Amniotic stem cell (primary cell): ENCODE results near the gene PYGM.

Experiments
- DNase-seq: peaks from one replicate; lab custom pipeline; 2025; lab: John Stamatoyannopoulos, UW

Gene PYGM

DNA sequence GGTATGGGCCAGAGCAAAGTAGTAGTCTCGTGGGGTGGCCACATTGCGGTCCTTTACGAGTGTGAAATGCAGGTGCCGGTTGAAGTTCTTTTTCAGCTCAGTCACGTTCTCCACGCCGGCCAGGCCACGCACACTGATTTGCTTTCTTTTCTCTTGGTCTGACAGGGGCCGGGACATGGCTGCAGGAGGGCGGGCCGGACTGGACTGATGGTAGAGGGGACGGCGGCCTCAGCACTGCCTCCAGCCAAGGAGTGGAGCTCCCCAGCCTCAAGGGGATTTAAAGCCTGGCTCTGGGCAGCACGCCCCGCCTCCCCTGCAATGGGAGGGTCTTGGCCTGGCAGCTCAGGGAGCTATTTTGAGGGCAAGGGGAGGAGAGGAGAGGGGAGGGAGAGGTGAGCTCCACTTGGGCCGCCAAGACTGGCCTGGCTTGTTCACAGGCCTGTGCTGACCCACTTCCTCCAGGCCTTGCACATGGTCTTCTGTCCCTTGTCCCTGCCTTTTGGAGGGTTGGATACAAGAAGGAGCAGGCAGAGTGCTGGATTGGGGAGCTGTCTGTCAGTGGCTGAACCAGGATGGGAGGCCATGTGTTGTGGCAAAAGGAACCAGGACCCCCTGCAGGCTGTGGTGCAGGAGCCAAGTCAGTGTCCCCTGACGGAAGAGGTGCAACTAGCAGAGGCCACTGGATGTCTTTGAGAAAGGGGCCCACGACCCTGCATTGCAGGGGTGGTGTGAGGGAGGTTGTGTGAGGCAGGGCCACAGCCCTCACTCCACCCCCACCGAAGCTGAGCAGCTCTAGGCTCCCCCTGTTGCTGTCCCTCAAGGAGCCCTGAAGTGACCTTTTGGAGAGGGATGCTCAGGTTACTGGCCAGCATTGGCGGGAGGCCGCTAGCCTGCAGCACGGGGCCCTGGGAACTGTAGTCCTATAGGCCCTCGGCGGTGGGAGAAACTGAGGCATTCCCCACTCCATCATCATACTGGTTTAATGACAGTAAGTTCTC is at the start of gene PYGM:
PYGM (minus strand) TSS at position 253 of the 998 bp plus-strand sequence; CDS start at position 177, 76 bp downstream.
- DNase-seq, result no peak

DNA sequence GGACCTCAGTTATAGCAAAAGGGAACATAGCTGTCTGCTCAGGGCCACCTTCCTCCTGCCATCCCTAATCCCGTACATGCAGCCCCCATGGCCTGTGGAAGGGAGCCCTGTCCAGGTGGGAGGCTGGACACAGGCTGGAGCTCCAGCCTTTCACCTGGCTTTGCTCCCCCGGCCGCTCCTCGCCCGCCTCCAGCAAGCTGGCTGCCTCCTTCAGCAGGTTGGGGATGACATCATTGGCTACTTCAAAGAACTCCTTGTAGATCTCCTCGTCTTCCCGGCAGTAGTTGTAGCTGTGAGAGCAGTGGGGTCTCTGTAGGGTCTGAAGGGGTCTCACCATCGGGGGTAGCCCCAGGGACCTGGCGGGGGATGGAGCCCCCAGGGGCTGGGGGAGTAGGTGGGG is 45.7 kb upstream of the PYGM start:
- DNase-seq, result no peak

DNA sequence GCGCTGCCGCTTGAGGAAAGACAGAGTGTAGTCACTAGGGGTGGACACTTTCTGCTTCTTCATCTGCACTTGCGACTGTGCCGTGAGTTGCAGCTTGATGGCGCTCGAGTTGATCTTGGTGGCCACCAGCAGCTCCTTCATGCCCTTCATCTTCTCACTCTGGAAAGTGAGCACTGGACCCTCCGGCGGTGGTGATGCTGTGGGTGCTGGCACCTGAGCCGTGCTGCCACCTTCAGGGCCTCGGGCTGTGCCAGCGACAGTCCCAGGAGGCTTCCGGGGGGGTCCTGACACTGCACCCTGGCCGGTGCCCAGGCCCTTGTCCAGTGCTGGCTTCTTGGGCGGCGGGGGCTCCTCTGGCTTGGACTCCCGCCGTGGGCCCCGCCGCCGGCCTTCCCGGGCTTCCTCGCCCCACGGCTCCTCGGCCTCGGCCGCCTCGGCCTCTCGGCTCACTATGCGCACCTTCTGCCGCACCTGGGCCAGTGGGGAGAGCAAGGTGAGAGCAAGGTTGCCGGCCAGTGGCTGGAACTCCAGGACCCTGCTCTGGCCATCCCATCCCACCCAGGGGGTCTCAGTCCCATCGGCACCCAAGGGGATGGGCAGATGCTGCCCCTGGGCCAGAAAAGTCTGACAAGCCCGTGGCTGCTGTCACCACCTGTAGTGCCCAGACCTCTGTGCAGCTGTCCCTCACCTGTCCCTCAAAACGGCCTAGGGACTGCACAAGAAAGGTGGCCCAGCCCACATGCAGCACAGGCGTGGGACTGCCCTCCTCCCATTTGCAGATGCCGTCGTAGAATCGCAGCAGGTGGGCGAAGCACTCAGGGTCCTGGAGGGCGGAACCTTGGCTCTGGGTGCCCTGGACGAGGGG is 44.8 kb upstream of the PYGM start:
- DNase-seq, result no peak

DNA sequence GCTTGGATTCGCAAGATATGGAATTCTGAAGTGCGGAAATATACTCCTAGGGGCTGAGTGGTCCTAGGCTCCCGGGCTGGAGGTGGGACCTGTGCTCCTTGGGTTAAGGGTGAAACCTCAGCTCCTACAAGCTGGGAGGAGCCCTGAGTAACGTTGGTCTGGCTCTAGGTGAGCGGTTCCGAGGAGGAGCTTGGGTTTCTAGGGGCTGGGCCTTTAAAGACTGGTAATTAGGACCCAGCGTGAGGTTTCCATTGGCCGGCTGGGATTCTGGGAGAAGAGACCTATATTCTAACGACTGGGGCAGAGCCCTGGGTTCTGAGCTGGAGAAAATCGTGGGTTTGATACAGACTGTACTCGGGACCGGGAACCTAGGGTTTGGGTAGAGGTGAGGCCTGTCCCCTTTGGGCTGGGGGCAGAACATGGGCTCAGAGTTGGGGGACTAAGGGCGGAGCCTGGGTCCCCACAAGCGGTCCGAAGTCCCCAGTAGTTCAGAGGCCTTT is 44.1 kb upstream of the PYGM start:
- no peak for DNase-seq

DNA sequence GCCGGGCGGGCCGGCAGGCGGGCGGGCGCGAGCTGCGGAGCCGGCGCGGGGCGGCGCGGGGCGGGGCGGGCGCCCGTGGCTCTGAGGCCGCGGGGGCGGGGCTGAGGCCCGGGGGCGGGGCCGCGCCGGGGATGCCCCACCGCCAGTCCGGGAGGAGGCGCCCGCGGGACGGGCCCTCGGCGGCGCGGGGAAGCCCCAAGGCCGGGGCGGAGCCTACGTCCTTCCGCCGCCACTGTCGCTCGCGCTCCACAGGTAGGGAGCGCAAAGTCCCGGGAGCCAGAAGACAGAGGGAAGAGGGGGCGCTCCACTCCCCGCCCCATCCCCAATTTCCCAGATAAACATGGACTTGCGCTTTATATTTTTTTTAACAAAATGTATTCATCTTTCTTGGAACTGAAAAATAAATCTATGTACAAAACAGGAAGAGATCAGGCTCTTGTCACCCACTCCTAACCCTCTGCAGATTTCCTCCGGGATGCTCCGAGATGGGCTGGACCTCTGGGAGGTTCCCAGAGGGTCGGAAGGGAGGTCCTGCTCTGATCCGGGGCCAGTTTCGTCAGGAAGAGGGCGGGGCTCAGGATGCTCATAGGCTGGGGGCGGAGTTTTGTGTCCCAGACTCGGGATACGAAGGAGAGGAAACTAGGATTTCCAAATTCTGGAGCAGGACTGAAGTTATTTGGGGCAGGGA is 43.5 kb upstream of the PYGM start, which contains the start of gene MAP4K2:
MAP4K2 (minus strand) TSS at position 57 of the 688 bp plus-strand sequence. CDS start 65 bp downstream, outside the sequence.
- peak; percentile 87 for DNase-seq

DNA sequence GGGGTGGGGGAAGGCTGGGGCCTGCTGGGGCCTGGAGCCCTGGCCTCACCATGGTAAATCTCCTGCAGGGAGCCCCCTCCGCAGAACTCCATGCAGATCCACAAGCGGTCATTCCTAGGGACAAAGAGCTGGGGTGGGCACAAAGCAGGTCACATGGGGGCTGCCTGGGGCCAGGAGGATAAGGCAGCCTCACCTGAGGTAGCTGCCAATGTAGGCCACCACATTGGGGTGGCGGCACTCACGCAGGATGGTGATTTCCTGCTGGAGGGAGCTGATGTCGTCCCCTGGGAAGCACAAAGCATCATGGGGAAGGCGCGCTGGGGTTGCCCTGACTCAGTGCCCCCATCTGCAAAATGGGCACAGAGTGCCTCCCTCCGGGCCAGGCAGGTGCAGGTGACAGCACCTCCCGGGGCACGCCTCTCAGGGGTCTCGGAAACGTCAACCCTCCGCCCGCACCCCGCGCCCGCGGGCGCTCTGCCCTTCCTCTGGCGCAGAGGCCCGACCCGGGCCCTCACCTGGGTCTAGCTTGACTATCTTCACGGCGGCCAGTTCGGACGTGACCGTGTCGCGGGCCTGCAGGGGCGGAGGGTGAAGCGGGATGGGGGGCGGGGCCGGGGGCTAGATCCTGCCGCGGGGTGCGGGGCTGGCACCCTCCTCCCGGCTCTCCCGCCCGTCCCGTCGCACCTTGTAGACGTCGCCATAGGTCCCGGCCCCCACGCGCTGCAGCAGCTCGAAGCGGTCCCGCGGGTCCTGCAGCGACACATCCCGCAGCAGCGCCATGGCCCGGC is 42.8 kb upstream of the PYGM start:
- no peak for DNase-seq

DNA sequence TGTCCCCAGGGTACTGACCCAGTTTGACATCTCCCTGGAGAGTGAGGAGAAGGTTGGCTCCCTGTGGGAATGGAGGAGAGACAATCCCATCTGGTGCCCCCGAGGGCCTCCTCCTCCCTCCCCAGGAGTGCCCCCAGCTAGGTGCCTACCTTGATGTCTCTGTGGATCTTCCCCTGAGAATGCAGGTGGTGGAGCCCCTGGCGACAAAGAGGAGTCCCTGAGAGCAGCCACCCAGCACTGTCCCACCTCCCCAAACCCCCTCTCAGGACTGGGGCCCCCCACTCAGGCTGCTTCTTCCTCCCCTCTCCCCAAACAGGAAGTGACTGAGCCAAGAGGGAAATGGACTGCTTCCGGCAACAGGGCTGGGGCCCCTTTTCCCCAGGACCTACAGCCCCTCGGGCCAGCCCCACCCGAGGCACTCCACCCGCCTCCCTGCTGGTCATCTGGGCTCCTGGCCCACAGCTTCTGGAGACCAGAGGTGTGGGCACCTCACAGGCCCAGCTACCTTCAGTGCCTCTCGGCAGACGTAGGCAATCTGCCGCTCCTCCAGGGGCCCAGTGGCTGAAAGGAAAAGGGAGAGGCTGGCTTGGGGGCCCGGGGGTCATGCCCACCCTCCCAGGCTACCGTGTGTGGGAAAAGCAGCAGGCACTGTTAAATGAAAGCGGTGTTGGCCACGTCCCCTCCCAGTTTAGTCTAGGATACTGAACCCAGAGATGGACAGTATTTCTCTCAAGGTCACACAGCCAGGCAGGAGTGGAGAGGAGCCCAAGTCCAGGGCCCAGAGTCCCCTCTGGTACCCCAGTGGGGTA is 42.0 kb upstream of the PYGM start:
- no peak for DNase-seq

DNA sequence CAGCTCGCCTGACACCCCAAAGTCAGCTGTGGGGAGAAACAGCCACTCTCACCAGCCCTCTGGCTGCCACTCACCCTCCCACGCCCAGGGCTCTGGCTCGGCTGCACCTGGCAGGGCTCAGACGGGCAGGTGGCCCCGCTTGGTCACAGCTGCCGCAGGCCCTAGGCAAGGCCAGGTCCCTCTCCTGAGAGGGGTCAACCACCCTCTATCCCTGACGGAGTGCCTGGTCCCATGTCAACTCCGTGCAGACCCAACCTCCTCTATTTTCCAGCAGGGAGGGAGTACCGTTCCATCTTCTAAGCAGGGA is 41.3 kb upstream of the PYGM start:
- DNase-seq, result no peak

DNA sequence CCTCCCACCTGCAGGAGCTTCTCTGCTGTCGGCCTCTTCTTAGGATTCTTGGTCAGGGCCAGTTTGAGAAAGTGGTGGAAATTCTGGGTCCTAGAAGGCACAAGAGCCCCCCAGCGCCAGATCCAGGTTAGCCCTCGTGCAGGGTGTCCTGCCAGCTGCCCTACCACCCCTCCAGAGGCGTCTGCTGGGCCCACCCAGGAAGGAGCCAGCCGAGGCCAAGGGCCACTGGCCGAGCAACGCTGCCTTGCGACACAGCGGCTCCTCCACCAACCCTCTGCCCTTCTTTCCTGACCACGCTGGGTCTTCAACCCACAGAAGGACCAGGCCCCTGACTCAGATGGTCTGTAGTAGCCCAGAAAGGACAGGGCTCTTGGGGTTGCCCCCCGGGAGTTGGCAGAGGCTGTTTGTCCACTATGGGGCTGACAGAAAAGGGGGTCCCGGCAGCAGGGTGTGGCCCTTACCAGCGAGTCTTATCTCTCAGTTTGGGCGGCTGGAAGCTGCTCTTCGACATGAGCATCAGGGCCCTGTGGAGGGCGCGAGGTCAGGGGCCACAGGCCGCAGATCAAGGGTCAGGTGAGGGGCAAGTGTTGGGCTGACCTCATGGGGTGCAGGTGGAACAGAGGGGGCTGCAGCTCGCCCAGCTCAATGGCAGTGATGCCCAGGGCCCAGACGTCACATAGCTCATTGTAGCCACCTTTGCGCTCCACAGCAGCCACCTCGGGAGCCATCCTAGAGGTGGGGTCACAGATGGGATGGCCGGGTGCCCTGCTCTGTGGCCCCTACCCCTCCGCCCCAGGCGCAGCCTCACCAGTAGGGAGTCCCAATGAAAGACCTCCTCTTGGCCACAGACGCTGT is 40.8 kb upstream of the PYGM start:
- DNase-seq, result no peak

DNA sequence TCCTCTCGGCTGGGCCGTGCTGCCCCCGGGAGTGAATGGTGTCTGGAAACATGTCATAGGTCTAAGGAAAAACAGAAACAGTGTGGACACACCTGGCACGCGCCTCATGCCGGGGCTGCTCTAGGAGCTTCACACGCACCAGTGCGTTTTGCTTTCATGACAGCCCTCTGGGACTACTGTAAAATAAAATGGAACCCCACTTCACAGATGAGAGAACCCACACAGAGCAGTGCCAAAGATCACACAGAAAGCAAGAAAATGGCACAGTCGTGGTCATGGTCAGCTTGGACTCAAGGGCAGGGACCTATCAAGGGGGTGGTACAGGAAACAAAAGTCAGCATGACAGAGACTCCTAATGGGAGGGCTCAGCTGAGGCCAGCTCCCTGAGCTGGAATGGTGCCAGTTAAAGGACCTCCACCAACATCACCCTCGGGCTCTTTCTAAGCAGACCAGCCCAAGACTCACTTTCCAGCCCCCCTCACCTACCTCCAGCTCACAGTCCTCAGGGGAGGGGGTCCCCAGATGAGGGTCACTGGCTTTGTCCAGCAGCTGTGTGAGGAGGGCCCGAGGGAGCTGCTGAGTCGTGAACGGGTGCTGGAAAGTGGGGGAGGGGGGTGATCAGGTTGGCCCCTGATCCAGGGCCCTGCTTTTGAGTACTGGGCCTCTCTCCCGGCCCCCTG is 40.0 kb upstream of the PYGM start:
- DNase-seq, result no peak

DNA sequence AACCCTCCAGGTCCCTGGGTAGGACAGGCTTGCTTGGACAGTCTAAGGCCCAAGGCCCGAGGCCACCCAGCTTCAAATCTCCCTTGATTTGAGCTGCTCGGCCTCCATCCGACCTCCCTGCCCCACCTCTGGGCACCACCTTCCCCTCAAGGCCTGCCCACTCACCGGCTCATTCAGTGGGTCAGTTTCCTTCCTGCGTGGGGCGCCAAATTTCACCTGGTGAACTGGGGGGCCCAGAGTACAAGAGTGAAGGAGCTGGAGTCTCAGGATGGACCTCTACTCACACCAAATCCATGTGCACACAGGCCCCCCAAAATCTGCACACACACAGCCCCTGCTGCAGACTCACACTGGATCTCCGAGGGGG is 39.5 kb upstream of the PYGM start:
- no peak for DNase-seq

DNA sequence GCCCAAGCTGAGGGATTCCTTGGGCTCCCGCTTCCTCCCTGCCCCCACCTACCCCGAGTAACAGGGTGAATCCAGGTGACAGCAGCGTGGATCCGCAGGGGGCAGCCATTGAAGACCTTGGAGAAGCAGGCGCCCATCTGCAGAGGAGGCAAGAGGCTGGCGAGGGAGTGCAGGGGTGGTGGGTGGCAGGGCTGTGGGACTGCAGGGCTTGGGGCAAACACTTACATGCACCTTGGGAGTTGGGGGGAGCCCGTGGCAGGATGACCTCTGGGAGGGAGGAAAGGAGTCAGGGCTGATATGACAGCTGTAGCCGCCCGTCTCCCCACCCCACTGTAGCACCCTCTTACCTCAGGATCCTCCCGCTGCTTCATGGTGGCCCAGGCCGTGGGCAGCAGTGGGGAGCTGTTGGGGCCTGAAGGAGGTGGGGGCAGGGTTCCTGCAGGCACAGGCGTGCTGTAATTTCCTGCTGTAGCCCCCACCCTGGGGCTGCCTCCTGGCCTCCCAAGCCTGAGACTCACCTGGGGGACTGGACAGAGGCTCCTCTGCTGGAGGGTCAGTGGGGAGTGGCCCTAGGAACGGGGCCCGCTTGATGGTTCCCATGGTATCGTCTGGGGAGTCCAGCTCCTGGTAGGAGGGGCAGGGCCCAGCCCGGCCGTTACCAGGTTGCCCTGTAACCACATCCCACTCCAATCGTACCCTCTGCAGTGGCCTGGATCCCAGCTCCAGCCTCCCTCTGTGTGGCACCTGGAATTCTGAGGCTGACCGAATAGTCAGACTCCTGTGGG is 37.2 kb upstream of the PYGM start:
- DNase-seq, result no peak

DNA sequence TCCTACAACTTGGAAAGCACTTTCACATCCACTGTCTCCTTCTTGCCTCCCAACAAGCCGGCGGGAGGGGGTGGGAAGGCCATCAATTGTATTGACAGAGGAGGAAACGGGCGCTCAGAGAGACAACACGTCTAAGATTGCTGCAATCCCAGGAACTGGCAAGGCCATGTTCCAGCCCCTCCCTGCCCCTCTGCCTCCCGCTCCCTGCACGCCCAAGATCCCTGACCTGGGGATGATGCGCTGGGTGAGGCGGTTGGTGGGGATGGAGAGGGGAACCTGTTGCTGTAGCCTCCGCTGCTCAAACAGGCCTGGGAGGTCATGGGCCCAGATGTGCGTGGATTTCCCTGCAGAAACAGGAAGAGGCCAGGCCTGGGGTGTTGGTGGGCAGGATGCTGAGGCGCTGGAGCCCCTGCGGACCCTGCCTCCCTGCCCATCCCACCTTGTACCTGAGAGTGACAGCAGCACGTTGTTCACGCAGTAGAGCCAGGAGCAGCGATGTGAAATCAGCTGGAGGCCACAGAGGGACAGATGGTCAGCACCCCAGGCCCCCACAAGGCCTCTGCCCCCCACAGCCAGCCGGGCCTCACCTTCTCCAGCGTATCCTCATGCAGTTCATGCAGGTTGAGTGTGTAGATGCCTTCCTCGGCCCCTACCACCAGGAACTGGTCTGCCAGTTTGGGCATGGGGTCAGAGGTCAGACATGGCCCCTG is 36.4 kb upstream of the PYGM start:
- DNase-seq, result no peak

DNA sequence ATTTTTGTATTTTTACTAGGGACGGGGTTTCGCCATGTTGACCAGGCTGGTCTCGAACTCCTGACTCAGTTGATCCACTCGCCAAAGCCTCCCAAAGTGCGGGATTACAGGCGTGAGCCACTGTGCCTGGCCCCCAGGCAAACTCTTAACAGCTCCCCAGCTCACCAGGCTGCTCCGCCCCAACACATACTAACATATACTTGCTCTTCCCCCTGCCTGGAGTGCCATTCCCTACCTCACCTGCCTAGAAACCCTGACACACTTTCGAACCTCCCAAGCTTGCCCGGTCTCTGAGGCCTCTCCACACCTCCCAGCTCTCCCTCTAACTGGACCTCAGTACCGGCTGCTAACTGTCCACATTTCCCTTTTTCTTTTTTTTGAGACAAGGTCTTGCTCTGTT is 34.8 kb upstream of the PYGM start:
- no peak for DNase-seq

DNA sequence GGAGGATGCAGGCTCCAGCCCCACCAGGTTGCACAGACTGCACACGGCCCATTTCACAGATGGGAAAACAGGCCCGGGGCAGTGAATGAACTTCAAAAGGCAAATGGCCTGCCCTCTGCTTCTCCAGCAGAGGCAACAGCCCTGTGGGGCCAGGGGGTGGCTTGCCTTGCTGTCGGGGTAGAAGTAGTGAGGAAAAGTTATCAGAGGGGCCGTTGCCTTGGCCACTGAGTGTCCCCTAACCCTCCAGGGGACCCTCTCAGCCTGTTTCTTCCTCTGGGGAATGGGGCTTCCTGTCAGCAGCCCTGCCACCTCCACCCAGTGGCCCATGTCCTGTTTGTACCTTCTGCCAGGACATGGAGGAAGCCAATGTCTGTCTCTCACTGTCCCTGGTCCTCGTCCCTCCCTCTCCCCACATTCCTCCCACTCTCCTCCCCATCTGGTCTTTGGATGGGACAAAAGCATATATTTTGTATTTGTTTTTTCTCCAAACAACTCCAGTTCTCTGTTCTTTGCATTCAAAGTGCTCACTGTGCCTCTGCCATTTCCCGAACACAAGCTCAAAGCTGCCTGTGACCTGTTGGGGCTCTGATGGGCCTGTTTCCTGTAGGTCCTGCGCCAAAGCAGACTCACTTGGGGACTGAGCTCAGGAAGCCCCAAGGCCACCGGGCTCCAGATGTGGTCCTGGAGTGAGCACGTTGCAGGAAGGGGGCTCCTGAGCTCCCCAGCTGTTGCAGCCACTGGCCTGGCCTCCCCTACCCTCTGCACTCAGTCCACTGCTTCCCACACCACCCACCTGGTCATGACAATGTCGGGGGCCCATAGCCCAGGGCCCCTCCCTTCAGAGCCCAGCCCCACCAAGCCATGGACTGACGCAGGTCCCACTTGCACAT is 33.7 kb upstream of the PYGM start:
- no peak for DNase-seq

DNA sequence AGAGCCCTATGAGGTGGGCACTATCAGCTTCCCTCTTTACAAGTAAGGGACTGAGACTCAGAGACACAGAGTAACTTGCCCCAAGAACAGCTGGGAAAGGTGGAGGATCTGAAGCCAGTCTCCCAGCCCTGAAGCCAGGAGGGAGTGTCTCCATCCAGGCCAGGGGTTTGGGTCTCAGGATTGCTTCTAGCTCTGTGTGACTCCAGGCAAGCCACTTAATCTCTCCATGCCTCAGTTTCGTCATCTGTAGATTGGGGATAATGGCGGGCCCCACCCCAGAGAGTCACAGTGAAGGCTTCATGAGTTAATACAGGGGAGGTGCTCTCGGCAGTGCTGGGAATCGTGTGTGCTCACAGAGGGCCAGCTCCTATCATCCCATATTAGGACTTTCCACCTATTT is 32.7 kb upstream of the PYGM start:
- DNase-seq, result no peak
